ENCODE data around the gene EXOSC2. TPM values are rescaled to one million over a fixed set of nuclear protein-coding genes. Genes with fewer than 3 reads are reported as not detected.

EXOSC2 gene
- polyA plus RNA-seq, 1 donor (not counting 4 experiments of a cell fraction or from before 2014, with no cell fraction given) = 37.5 TPM

GRCh38 chr9:130668196-130668595 lies 25.4 kb upstream of the EXOSC2 start:
- H3K27me3 ChIP-seq (ENCODE audit: control insufficient read depth, extremely low read depth, insufficient read depth, low read length) = peaks cover 55% of the 10 kb centered on the region
- no peak for TF ChIP-seq EZH2 (IDR thresholded peaks at IDR 0.05; ENCODE audit: low read length)
- no peak for TF ChIP-seq CTCF (optimal IDR thresholded peaks at IDR 0.05 in 1 of 3, IDR thresholded peaks at IDR 0.05 in 1 of 3, conservative IDR thresholded peaks at IDR 0.05 in 1 of 3; ENCODE audit: extremely low read depth in 1 of 3, insufficient read depth in 2 of 3, low read length in 3 of 3)
- no peak for FAIRE-seq

GRCh38 chr9:130668659-130669058 lies 24.9 kb upstream of the EXOSC2 start:
- Histone ChIP-seq H3K27me3 (ENCODE audit: control insufficient read depth, extremely low read depth, insufficient read depth, low read length) (peaks cover 51% of the 10 kb centered on the region), H4K20me1 (ENCODE audit: control insufficient read depth, extremely low read depth, insufficient read depth, low read length) (no peaks in the 10 kb centered on the region), H3K9me1 (ENCODE audit: control insufficient read depth, extremely low read depth, insufficient read depth, low read length) (no peaks in the 10 kb centered on the region), H3K9me3 (ENCODE audit: control insufficient read depth, low read depth, low read length) (no peaks in the 10 kb centered on the region), H3K4me1 (ENCODE audit: control insufficient read depth, extremely low read depth, insufficient read depth, low read length) (no peaks in the 10 kb centered on the region), H3K9ac (ENCODE audit: control insufficient read depth, extremely low read depth, insufficient read depth, low read length) (no peak overlapping the region), H3K79me2 (ENCODE audit: control insufficient read depth, insufficient read depth, low read length) (no peaks in the 10 kb centered on the region), H3K4me2 (ENCODE audit: control insufficient read depth, extremely low read depth, insufficient read depth, low read depth, low read length) (no peak overlapping the region), H3K36me3 (ENCODE audit: control insufficient read depth in 2 of 2, extremely low read depth in 1 of 2, insufficient read depth in 2 of 2, low read length in 2 of 2) (no peaks in the 10 kb centered on the region), H2AFZ (ENCODE audit: control insufficient read depth, low read length) (no peak overlapping the region), H3K4me3 (ENCODE audit: control insufficient read depth in 2 of 3, extremely low read depth in 1 of 3, insufficient read depth in 2 of 3, low read depth in 1 of 3, low read length in 3 of 3) (no peak overlapping the region), H3K27ac (ENCODE audit: control insufficient read depth, insufficient read depth, low read length) (no peak overlapping the region)
- FAIRE-seq (no peak), DNase-seq (ENCODE audit: low read depth, low spot score) (no peak)
- TF ChIP-seq CTCF (optimal IDR thresholded peaks at IDR 0.05 in 1 of 3, IDR thresholded peaks at IDR 0.05 in 1 of 3, conservative IDR thresholded peaks at IDR 0.05 in 1 of 3; ENCODE audit: extremely low read depth in 1 of 3, insufficient read depth in 2 of 3, low read length in 3 of 3) = no peak
- dilution Hi-C loops (cut with MboI; ENCODE audit: extremely low pct_ligation_motif_present, low sequenced_read_pairs) = no loop called here

More at GRCh38 chr9:130668196-130668595, 25.4 kb upstream of the EXOSC2 start:
- H3K9me1 ChIP-seq (ENCODE audit: control insufficient read depth, extremely low read depth, insufficient read depth, low read length) = no peaks in the 10 kb centered on the region
- no peak for DNase-seq (ENCODE audit: low read depth, low spot score)
- no peak overlapping the region for H3K4me3 ChIP-seq (ENCODE audit: control insufficient read depth in 2 of 3, extremely low read depth in 1 of 3, insufficient read depth in 2 of 3, low read depth in 1 of 3, low read length in 3 of 3)
- H3K27ac ChIP-seq (ENCODE audit: control insufficient read depth, insufficient read depth, low read length) = no peak overlapping the region
- no peak overlapping the region for H3K9ac ChIP-seq (ENCODE audit: control insufficient read depth, extremely low read depth, insufficient read depth, low read length)
- no peak overlapping the region for H3K4me2 ChIP-seq (ENCODE audit: control insufficient read depth, extremely low read depth, insufficient read depth, low read depth, low read length)
- no peak overlapping the region for H2AFZ ChIP-seq (ENCODE audit: control insufficient read depth, low read length)
- dilution Hi-C loops (cut with MboI; ENCODE audit: extremely low pct_ligation_motif_present, low sequenced_read_pairs) = no loop called here
- H3K4me1 ChIP-seq (ENCODE audit: control insufficient read depth, extremely low read depth, insufficient read depth, low read length) = no peaks in the 10 kb centered on the region
- no peaks in the 10 kb centered on the region for H3K36me3 ChIP-seq (ENCODE audit: control insufficient read depth in 2 of 2, extremely low read depth in 1 of 2, insufficient read depth in 2 of 2, low read length in 2 of 2)
- no peaks in the 10 kb centered on the region for H3K79me2 ChIP-seq (ENCODE audit: control insufficient read depth, insufficient read depth, low read length)
- no peaks in the 10 kb centered on the region for H4K20me1 ChIP-seq (ENCODE audit: control insufficient read depth, extremely low read depth, insufficient read depth, low read length)
- H3K9me3 ChIP-seq (ENCODE audit: control insufficient read depth, low read depth, low read length) = no peaks in the 10 kb centered on the region

All from keratinocyte (primary cell).